ENCODE measurements around the gene TTL. TPM values are rescaled to one million over a fixed set of nuclear protein-coding genes. Genes with fewer than 3 reads are reported as not detected.

TTL gene
- total and polyA plus RNA-seq, 2 of the 13 experiments (the other 11 are each of a cell fraction or from before 2014, with no cell fraction given), result 19.0 to 59.8 TPM

- TF ChIP-seq ZHX2 (IDR thresholded peaks at IDR 0.05; ENCODE audit: low read depth), result peak; percentile 98
- no peak; the same call in 1 of the 2 replicates for TF ChIP-seq ZHX2 (CRISPR knock-in tag; IDR thresholded peaks at IDR 0.05; ENCODE audit: borderline replicate concordance)
- TF ChIP-seq ZNF850 (CRISPR knock-in tag; conservative IDR thresholded peaks at IDR 0.05), result peak; percentile 93; the same call in 1 of the 2 replicates
- TF ChIP-seq ZFP82 (CRISPR knock-in tag; IDR thresholded peaks at IDR 0.05; ENCODE audit: borderline replicate concordance), result no peak; the same call in 1 of the 2 replicates
- peak; percentile 86 for TF ChIP-seq CSRNP1 (CRISPR knock-in tag; IDR thresholded peaks at IDR 0.05)
- TF ChIP-seq KLF9 (CRISPR knock-in tag; IDR thresholded peaks at IDR 0.05; ENCODE audit: low read depth), result no peak; the same call in 1 of the 2 replicates
- TF ChIP-seq ZNF280D (CRISPR knock-in tag; IDR thresholded peaks at IDR 0.05), result no peak
- TF ChIP-seq ELK4 (CRISPR knock-in tag; IDR thresholded peaks at IDR 0.05; ENCODE audit: borderline replicate concordance), result no peak
- TF ChIP-seq ZNF558 (CRISPR knock-in tag; IDR thresholded peaks at IDR 0.05; ENCODE audit: borderline replicate concordance), result 0 out of 2 replicates have a peak, but pooled peaks have one; percentile 68
- TF ChIP-seq SNAPC4 (CRISPR knock-in tag; IDR thresholded peaks at IDR 0.05), result peak; percentile 80
Observed at GRCh38 chr2:112584134-112584890, 102.4 kb downstream of the TTL start, which contains the start of gene CHCHD5 (continued).
